Fibroblast of peridontal ligament (primary cell): ENCODE data around the gene ADGRG7.
A peak's percentile ranks its signal among the peaks of the same experiment; 100 is the strongest.
"Not testable (repeated sequence)": the region's sequence is repeated elsewhere in the genome, so short reads cannot be mapped to it uniquely, and the experiment has no call there.

ENCODE experiments used
- DNase-seq: peaks from one replicate; pipeline ENCODE4 v3.0.0-alpha.2; 2010; ENCODE audit errors: extremely low read depth

ADGRG7 gene

DNA sequence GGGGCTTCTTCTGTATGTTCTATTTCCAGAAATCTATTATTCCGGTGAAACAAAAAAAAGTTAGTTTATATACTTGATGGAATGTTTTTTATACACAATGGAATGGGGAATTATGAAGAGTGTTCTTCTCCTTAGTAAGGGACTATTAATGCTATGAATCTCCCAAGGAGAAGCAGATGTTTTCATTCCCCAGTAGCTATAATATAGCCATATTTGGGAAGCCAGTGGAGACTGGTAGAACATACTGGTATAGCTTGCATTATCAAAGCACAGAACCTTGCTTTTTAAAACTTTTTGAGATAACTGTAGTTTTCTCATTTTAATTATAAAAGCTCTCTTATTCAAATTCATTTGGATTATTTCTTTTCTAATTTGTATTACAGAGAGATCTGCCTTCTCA, 38.3 kb downstream of the ADGRG7 start:
- no peak for DNase-seq

DNA sequence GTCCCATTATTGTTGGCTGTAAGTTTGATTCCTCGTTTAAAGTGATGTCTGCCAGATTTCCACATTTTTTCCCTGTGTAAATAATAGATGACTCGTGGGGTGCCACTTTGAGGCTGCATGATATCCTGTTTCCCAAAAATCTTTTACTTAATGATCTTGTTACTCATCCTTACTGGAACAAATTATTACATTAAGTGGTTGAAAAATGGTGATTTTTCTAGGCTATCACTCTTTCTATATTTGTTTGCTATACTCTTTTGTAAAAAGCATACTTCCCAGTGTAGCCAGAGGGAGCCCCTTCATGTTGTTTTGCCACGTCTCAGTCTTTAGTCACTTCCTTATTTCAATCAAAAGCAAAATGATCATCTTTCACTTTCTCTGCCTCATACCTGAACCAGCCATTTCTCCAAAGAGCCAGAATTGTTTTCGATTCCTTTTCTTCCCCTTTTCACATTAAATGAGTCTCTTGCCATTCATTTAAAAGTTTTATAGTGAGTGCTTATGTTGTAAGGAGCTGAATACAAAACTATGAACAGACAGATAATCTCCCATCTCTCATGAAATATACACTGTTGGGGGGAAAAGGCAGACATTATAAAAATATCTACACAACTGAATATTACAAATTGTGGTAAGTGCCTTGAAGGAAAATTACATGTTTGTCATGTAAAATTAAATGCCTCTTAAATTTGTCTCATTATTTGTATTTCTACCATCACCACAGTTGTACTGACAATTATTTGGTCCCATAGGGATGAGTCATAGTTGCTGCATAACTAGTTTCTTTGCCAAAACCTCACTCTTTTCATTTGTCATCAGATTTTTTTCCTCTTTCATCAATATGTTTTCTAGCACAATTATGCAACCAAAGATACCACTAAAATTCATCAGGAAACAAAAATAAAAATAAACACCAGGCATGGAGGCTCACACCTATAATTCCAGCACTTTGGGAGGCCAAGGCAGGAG, 41.5 kb downstream of the ADGRG7 start:
- DNase-seq, result peak; percentile 82

DNA sequence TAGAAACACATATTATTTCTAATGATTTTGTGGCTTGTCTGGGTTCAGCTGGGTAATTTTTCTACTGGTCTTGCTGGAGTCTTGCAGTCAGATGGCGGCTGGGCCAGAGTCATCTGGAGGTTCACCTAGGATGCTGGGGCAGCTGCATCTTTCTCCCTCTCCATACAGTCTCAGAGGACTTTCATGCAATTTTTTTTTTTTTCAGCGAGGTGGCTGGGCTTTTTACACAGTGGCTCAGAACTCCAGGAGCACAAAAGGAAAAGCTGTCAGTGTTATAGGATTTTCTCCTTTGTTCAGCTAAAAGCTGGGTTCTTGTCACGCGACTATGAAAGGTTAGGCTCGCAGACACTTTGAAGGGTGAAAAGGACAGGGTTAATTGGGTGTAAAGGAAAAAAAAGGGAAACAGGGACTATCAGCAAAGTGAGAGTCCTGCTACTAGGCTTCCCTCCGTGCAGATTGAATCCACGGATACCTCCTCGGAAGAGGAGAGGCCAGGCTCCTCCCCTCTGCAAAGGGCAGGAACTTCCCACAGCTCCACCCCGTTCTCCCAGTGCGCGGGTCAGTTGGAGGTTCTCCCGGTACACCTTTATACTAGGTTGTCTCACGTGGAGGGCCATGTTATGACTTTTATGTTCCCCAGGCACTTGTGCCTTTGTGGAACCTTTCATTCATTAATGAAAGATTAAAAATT, 44.3 kb downstream of the ADGRG7 start:
- no peak for DNase-seq

- no peak for DNase-seq
Measured at GRCh38 chr3:100656945-100657344, 47.5 kb downstream of the ADGRG7 start.

DNA sequence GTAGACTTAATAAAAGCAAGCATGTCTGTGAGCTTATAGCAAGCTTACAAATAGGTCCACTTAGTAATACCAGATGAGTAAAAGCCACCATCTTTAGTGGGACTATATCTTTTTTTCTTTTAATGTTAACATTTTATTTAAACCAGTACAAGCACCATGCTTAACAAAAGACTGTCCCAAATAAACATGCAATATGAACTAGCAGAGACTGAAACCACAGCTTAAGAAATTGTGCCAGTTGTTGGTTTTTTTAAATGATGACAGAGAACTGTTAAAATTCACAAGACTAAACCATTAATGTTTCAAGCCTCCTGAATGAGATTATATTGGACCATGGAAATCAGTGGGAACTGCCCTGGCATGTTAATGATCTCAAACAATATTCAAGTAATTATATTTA, 51.9 kb downstream of the ADGRG7 start:
- peak; percentile 31 for DNase-seq

DNA sequence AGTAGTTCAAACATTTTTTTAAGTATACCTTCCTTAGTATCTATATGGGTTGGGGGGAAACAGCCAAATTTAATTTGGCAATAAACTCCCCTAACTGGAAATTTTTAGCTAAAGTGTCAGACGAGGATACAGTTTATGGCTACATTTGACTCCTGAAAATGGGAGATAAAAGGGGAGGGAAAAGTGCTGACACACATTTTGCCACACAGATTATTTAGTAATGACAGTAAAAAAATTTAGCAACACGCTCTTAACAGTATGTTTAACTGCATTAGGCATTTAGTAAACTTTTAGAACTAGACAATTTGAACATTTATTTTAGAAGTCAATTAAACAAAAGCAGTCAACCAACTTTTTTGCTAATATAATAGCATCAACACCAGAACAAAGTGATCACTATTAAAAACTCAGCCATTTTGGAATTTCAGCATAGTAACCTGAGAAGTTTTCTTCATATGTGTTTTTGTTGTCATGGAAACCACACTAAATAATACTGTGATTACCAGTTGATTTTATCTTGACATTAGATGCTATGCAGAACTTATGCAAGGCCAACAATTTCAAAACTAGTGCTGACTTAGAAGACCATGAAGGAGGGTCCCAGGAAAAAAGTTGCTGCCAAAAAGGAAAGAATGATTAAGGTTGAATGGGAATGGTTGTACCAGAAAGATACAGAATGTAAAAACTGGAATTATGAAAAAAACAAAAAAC, 52.9 kb downstream of the ADGRG7 start:
- peak; percentile 16 for DNase-seq

DNA sequence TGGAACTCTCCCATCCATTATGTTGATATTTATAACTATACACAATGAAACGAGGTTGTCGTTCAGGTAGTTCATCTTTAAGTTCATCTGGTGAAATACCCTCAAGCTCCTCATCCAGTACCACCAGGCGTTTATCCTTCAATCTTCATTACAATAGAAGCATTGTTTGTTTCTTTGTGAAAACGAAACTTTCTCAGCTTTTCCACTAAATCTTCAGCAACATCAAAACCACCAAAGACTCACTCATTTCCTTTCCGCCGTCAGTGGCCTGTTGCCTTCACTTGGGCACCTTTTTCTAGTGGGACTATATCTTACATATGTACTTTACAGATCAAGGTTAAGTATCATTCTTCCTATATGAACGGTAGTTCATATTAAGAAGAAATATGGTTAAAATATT, 55.8 kb downstream of the ADGRG7 start:
- DNase-seq, result no peak

- DNase-seq, result not testable (repeated sequence)
Measured at GRCh38 chr3:100666699-100667098, 57.3 kb downstream of the ADGRG7 start.

DNA sequence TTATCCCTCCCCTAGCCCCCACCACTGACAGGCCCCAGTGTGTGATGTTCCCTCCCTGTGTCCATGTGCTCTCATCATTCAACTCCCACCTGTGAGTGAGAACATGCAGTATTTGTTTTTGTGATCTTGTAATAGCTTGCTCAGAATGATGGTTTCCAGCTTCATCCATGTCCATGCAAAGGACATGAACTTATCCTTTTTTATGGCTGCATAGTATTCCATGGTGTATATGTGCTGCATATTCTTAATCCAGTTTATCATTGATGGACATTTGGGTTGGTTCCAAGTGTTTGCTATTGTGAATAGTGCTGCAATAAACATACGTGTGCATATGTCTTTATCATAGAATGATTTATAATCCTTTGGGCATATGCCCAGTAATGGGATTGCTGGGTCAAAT, 57.9 kb downstream of the ADGRG7 start:
- DNase-seq, result not testable (repeated sequence)

DNA sequence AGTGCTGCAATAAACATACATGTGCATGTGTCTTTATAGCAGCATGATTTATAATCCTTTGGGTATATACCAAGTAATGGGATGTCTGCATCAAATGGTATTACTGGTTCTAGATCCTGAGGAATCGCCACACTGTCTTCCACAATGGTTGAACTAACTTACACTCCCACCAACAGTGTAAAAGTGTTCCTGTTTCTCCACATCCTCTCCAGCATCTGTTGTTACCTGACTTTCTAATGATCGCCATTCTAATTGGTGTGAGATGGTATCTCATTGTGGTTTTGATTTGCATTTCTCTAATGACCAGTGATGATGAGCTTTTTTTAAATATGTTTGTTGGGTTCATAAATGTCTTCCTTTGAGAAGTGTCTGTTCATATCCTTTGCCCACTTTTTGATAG, 61.6 kb downstream of the ADGRG7 start:
- not testable (repeated sequence) for DNase-seq

GRCh38 chr3:100681496-100681895, 72.1 kb downstream of the ADGRG7 start:
- no peak for DNase-seq

- no peak for DNase-seq
Measured at GRCh38 chr3:100682056-100682853, 72.9 kb downstream of the ADGRG7 start.

DNA sequence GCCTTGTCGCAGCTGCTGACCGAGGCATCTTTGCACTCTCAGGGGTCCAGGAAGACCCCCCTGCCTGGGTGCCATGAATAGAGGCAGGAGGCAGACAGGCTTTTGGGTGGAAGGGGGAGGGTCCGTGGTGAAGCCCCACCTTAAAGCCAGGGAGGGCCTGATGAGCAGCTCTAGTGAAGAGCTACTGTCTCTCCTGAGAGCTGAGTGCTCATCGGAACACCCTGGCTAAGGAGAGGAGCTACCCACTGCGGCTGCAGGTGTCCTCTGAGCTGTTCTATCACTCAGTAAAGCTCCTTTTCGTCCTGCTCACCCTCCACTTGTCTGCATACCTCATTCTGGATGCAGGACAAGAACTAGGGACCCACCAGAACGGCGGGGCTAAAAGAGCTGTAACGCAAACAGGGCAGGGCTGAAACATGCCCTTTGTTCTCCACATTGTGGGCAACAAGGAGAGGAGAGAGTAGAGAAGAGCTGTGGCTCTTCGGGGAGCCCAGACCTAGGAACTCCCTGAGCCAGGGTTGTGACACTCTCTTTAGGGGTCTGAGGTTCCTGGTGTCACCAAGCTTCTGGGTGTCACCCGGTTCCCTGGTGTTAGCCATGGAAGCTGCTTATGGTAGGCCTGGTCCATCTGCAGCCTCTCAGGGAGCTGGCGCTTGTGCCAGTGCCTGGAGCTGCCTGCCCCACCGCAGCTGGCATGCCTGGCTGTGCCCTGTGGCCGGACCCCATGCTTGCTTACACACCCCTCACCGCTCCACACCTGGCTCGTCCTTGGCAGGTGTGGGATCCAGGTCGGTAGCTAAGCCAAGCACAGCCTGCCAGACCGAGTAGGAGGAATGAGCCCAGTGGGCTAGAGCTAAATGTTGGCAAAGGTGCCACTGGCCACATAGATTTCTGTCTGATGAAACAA, 73.7 kb downstream of the ADGRG7 start:
- no peak for DNase-seq

DNA sequence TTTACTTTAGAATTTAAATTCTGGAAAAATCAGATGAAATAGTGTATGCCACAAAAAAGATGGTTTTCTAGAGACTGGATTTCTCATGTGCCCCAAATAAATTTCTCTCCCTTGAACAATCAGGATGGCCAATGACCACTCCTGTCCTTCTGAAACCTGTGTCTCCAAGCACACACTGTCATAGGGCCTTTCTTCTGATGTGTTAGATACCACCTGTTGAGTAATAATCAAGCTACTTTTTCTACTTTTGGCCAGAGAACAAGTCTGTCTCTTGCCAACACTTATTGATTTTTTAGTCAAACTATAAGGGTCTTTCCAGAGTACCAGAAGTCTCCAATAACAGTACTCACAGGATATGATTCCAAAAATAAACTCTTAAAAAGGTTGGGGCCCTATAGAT, 83.8 kb downstream of the ADGRG7 start:
- DNase-seq, result no peak

GRCh38 chr3:100695696-100696095, 86.3 kb downstream of the ADGRG7 start:
- no peak for DNase-seq

- DNase-seq, result no peak
Measured at GRCh38 chr3:100696161-100696560, 86.8 kb downstream of the ADGRG7 start.

GRCh38 chr3:100697172-100697571, 87.8 kb downstream of the ADGRG7 start:
- DNase-seq, result no peak

DNA sequence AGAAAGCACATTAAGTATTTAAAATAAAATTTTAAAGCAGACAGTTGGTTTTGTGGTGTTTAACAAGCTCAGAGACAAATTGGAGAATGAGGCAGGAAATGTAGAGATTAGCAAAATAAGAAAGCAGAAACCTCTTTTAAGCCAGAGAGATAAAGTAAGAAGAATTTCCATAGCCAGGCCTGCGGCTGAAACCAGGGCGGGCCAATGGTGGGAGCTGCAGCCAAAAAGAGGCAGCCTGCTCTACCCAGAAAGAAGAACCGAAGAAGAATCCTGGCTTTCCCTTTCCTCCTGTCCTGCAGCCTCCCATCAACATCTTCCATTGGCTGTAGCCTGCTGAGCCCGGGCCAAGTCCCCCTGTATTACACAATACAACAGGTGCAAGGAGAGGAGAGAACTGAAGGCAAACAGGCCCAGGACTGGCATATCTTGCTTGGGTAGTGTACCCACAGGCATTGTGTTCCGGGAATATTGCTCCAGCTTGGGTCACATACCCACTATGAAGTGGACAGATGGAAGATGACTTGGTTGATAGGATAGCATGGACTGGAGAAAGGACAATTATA, 88.4 kb downstream of the ADGRG7 start:
- DNase-seq, result no peak

GRCh38 chr3:100698736-100699135, 89.3 kb downstream of the ADGRG7 start:
- no peak for DNase-seq

DNA sequence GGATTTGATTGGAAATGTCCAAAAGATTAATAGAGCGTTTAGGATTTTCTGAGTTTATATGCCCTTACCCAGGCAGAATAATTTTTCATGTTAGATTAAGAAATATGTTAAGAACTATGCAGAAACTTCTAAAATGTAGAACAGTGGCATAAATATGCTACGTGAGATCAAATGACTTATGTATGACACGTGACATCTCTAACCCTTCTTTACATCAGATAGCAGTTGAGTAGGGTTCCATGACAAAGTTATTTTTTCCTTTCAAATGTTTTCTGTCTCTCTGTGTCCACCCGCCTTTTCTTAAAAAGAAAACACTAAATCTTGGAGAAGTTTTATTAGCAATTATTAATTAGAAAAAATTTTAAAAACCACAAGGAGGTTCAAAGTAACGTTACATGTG, 91.3 kb downstream of the ADGRG7 start:
- no peak for DNase-seq
